ENCODE data around the gene LCE2C.

GRCh38 chr1:152656459-152656858 lies 18.6 kb upstream of the LCE2C start:
- TF ChIP-seq POLR2AphosphoS5 (IDR thresholded peaks at IDR 0.05) (no peak), CTCF (IDR thresholded peaks at IDR 0.05) (no peak), POLR2A (IDR thresholded peaks at IDR 0.05; ENCODE audit: low read depth) (no peak), EP300 (IDR thresholded peaks at IDR 0.05) (no peak)

Data from esophagus muscularis mucosa (tissue), 4 donors.